ENCODE measurements around the gene STX11.

GRCh38 chr6:144140867-144141266, 9.4 kb upstream of the STX11 start:
- no peak for TF ChIP-seq CTCF (IDR thresholded peaks at IDR 0.05; ENCODE audit: insufficient read depth, low read length, poor library complexity, severe bottlenecking)
- no peak for TF ChIP-seq EZH2phosphoT487 (conservative IDR thresholded peaks at IDR 0.05; ENCODE audit: low read length)

Data from SU-DHL-6 (cell line).